Measurements from ENCODE around the gene KCNT2. TPM values are rescaled to one million over a fixed set of nuclear protein-coding genes. Genes with fewer than 3 reads are reported as not detected.

KCNT2 gene
- total and polyA plus RNA-seq, 10 of the 15 experiments (the other 5 are each of a cell fraction or from before 2014, with no cell fraction given) = not detected

DNA sequence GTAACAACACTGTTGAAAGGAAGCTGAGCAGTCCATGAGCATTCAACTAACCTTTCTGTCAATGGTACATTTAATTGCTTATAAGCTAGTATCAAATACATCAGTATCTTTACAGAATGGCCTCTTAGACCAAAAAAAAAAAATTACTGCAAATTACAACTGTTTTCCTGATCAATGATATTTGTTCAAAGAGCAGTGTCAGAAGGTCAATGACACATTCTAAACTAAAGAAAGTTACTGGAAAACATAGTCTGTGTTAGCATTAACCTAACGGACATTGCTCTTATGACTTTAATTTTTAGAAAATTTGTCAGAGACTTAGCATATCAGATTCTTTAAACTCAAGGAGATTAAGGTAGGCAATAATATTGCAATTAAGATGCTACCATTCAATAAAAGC, 162.5 kb downstream of the KCNT2 start (continued):
- TF ChIP-seq IRF4 (IDR thresholded peaks at IDR 0.05; ENCODE audit: low read depth, low read length) = no peak
- no peak for TF ChIP-seq KDM1A (IDR thresholded peaks at IDR 0.05; ENCODE audit: borderline replicate concordance)
- TF ChIP-seq SMAD5 (IDR thresholded peaks at IDR 0.05; ENCODE audit: low read depth) = no peak
- no peak for TF ChIP-seq SIX5 (IDR thresholded peaks at IDR 0.05; ENCODE audit: low read depth, low read length, severe bottlenecking)
- TF ChIP-seq SREBF1 (IDR thresholded peaks at IDR 0.05; ENCODE audit: low read length) = no peak

DNA sequence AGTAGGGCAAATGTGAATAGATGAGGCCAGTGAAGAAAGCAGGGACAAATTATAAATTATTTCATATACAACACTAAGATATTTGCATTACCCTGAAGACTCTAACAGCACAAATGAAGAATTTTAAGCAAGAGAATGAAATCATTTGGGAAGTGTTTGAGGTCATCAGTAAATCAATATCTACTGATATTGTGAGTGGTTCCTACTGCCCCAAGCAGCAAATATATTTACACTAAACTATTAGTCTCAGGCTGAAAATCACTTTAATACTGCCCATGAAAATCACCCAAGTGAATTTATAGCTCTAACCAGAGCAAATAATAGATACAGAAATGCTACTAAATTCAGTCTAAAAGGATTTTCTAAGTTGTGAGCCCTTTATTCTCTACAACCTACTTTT, 163.6 kb downstream of the KCNT2 start:
- no peaks in the 10 kb centered on the region for H3K27me3 ChIP-seq (replicated peaks in 1 of 2; ENCODE audit: control insufficient read depth in 2 of 2, insufficient read depth in 2 of 2, low read length in 1 of 2)
- DNase-seq (ENCODE audit: low read depth, low spot score) (no peak), FAIRE-seq (no peak), ATAC-seq (no peak)
- H3K4me1 ChIP-seq (ENCODE audit: control insufficient read depth, insufficient read depth, low read length) = no peaks in the 10 kb centered on the region
- H3K9ac ChIP-seq (ENCODE audit: control insufficient read depth, insufficient read depth, low read length) = no peak overlapping the region
- BruUV-seq (replicated peaks) = no TSS peak
- H3K79me2 ChIP-seq (ENCODE audit: control insufficient read depth, insufficient read depth, low read length) = no peaks in the 10 kb centered on the region
- ChIA-PET POLR2A (no interaction called here), SMC1A (ENCODE audit: uncharacterized antibody, unreplicated experiment) (no interaction called here), RAD21 (ENCODE audit: unreplicated experiment) (no interaction called here), CTCF (no interaction called here)
- TF ChIP-seq, protein P1, sequence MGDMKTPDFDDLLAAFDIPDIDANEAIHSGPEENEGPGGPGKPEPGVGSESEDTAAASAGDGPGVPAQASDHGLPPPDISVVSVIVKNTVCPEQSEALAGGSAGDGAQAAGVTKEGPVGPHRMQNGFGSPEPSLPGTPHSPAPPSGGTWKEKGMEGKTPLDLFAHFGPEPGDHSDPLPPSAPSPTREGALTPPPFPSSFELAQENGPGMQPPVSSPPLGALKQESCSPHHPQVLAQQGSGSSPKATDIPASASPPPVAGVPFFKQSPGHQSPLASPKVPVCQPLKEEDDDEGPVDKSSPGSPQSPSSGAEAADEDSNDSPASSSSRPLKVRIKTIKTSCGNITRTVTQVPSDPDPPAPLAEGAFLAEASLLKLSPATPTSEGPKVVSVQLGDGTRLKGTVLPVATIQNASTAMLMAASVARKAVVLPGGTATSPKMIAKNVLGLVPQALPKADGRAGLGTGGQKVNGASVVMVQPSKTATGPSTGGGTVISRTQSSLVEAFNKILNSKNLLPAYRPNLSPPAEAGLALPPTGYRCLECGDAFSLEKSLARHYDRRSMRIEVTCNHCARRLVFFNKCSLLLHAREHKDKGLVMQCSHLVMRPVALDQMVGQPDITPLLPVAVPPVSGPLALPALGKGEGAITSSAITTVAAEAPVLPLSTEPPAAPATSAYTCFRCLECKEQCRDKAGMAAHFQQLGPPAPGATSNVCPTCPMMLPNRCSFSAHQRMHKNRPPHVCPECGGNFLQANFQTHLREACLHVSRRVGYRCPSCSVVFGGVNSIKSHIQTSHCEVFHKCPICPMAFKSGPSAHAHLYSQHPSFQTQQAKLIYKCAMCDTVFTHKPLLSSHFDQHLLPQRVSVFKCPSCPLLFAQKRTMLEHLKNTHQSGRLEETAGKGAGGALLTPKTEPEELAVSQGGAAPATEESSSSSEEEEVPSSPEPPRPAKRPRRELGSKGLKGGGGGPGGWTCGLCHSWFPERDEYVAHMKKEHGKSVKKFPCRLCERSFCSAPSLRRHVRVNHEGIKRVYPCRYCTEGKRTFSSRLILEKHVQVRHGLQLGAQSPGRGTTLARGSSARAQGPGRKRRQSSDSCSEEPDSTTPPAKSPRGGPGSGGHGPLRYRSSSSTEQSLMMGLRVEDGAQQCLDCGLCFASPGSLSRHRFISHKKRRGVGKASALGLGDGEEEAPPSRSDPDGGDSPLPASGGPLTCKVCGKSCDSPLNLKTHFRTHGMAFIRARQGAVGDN (IDR thresholded peaks at IDR 0.05) = no peak
- H3K9me3 ChIP-seq (replicated peaks; ENCODE audit: control insufficient read depth, insufficient read depth, low read length) = no peaks in the 10 kb centered on the region
- intact Hi-C loops (cut with micrococcal nuclease; ENCODE audit: unreplicated experiment) = no loop called here
- in situ Hi-C loops (cut with MboI) = no loop called here
- H3K4me2 ChIP-seq (ENCODE audit: control insufficient read depth, insufficient read depth) = no peak overlapping the region
- H3K4me3 ChIP-seq = no peak overlapping the region
- H2AFZ ChIP-seq (ENCODE audit: control insufficient read depth, low read depth, low read length) = no peak overlapping the region
- no peaks in the 10 kb centered on the region for H4K20me1 ChIP-seq (ENCODE audit: control insufficient read depth, insufficient read depth)
- no peaks in the 10 kb centered on the region for H3K36me3 ChIP-seq (ENCODE audit: control insufficient read depth in 2 of 2, insufficient read depth in 2 of 2, low read length in 1 of 2)
- H3K27ac ChIP-seq (ENCODE audit: control insufficient read depth, insufficient read depth) = no peak overlapping the region

All from GM12878 (cell line).